Ovary (tissue), 3 donors: ENCODE measurements around the gene MTUS2.

Source experiments
- CTCF ChIP-seq, 3 donors: fragments of 450-650 bp in 2 of 3; fragments of 200-600 bp in 1 of 3; IDR thresholded peaks; one replicate each; pipeline versions ENCODE4 v1.5.1 to v1.8.0; 2016 to 2022; ENCODE audit warnings: antibody characterized with exemption in 3 of 3, mild to moderate bottlenecking in 1 of 3
- POLR2A ChIP-seq: fragments of 450-650 bp; IDR thresholded peaks from one replicate; pipeline ENCODE4 v1.6.1; 2017; ENCODE audit warnings: antibody characterized with exemption, mild to moderate bottlenecking, moderate library complexity
- donor health status: DM: no; HTN: no; CAD: no.

DNA sequence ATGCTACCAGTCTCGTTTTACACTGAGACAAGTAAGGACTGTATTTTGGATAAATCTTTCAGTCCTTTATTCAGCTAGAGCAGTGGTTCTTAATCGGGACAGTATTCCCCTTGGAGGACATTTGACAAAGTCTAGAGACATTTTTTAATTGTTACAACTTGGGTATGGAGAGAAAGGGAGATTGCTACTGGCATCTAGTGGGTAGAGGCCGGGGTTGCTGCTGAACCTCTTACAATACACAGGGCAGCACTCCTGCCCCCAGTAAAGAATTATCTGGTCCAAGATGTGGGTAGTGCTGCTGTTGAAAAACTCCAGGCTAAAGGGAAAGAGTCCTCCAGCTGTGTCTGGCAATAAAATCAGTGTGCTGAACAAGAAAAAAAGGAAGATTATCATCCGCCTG, 440.5 kb downstream of the MTUS2 start:
- TF ChIP-seq CTCF (IDR thresholded peaks at IDR 0.05) (no peak), POLR2A (no peak)
